Activated B cell treated with CpG ODN at 0.5 μM for 24 hours (primary cell): ENCODE results near the gene COQ5. TPM values are rescaled to one million over a fixed set of nuclear protein-coding genes. Genes with fewer than 3 reads are reported as not detected.

ENCODE experiments used
- ATAC-seq: fragments of 200-7000 bp; cut with Tn5 transposase; one replicate; pipeline ENCODE4 v1.10.0; 2021; ENCODE audit warnings: low read depth, mild to moderate bottlenecking, moderate library complexity
- CTCF ChIA-PET: fragments of 350-600 bp; sonication (Branson Sonifier 250); formaldehyde crosslinking; loops from one replicate; lab custom pipeline; 2021; ENCODE audit warnings: antibody characterized with exemption; lab: Charles Lee
- POLR2A ChIA-PET: fragments of 350-600 bp; sonication (Branson Sonifier 250); formaldehyde crosslinking; loops from one replicate; lab custom pipeline; 2021; ENCODE audit warnings: antibody characterized with exemption; lab: Charles Lee
- DNase-seq: peaks from one replicate; pipeline ENCODE4 v3.0.0; 2022
- H3K27ac Mint-ChIP-seq: one replicate; pipeline ENCODE4 v1.8.0; 2020; ENCODE audit warnings: mixed read lengths
- H3K27me3 Mint-ChIP-seq: one replicate; pipeline ENCODE4 v1.8.0; 2021; ENCODE audit warnings: mixed read lengths
- H3K36me3 Mint-ChIP-seq: one replicate; pipeline ENCODE4 v1.8.0; 2021; ENCODE audit warnings: low read depth, mixed read lengths
- H3K4me1 Mint-ChIP-seq: one replicate; pipeline ENCODE4 v1.8.0; 2021; ENCODE audit warnings: mixed read lengths
- H3K4me3 Mint-ChIP-seq: one replicate; pipeline ENCODE4 v1.8.0; 2020; ENCODE audit warnings: mild to moderate bottlenecking, mixed read lengths
- H3K9me3 Mint-ChIP-seq: one replicate; pipeline ENCODE4 v1.8.0; 2020; ENCODE audit warnings: mixed read lengths
- CTCF ChIP-seq: fragments of 200-600 bp; IDR thresholded peaks from one replicate; pipeline ENCODE4 v1.8.0; 2022; ENCODE audit warnings: antibody characterized with exemption, mild to moderate bottlenecking
- intact Hi-C: fragments of 100-400 bp; cut with micrococcal nuclease; formaldehyde crosslinking; loops from one replicate; pipeline ENCODE4 v1.15.1; 2024
- total RNA-seq: library from RNA; stranded (reverse); gene quantifications from 2 replicates; pipeline ENCODE4 v1.2.3, GENCODE V29; 2022

Gene COQ5
- total RNA-seq, 1 donor from 2014 or later: 29.5 TPM

GRCh38 chr12:120485961-120486881, 42.7 kb downstream of the COQ5 start:
- no peak for TF ChIP-seq CTCF
- Mint-ChIP-seq H3K27ac (no peak overlapping the region), H3K4me1 (no peaks in the 10 kb centered on the region), H3K9me3 (no peaks in the 10 kb centered on the region), H3K27me3 (no peaks in the 10 kb centered on the region), H3K4me3 (no peak overlapping the region), H3K36me3 (peaks cover 2% of the 10 kb centered on the region)
- ChIA-PET CTCF (no interaction called here), POLR2A (interaction anchor here (0.6 to 0.8 kb wide), 3 partner anchors 8 to 38 kb away, joined by 3 read pairs; no protein-coding TSS in a partner anchor)
- ATAC-seq (no peak), DNase-seq (no peak)
- intact Hi-C loops: no loop called here

DNA sequence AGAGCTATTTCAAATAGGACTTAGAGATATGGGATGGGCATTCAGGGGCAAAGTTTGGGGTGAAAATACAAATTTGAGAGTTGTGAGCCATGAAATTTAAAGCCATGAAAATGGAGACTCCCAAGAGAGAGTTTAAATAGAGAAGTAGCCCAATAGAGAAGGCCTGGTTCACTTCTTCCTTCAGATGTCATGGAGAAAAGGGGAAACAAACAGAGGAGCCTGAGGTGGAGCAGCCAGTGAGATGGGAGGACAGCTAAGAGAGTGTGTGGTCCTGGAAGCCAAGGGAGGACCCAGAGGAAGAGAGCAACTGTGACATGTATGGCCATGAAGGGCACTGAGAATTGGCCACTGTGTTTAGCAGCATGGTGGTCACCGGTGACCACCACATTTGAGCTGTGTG, 45.3 kb downstream of the COQ5 start:
- ATAC-seq (no peak), DNase-seq (no peak)
- TF ChIP-seq CTCF: no peak
- H3K36me3 Mint-ChIP-seq: no peaks in the 10 kb centered on the region
- ChIA-PET POLR2A (interaction anchor here (1.2 kb wide), 1 partner anchor 14 kb away, joined by 3 read pairs; the partner anchor contains the start of gene SRSF9), CTCF (no interaction called here)
- H3K27me3 Mint-ChIP-seq: no peaks in the 10 kb centered on the region
- H3K9me3 Mint-ChIP-seq: no peaks in the 10 kb centered on the region
- H3K4me1 Mint-ChIP-seq: no peaks in the 10 kb centered on the region
- intact Hi-C loops: no loop called here
- no peak overlapping the region for H3K4me3 Mint-ChIP-seq
- no peak overlapping the region for H3K27ac Mint-ChIP-seq

GRCh38 chr12:120481022-120481767, 47.8 kb downstream of the COQ5 start:
- Mint-ChIP-seq H3K27me3 (no peaks in the 10 kb centered on the region), H3K4me3 (no peak overlapping the region), H3K27ac (no peak overlapping the region), H3K36me3 (no peaks in the 10 kb centered on the region), H3K4me1 (no peaks in the 10 kb centered on the region), H3K9me3 (no peaks in the 10 kb centered on the region)
- DNase-seq (no peak), ATAC-seq (no peak)
- intact Hi-C loops: no loop called here
- TF ChIP-seq CTCF: no peak
- CTCF ChIA-PET: no interaction called here
- POLR2A ChIA-PET: no interaction called here

GRCh38 chr12:120480211-120480610, 48.7 kb downstream of the COQ5 start:
- H3K27me3 Mint-ChIP-seq: no peaks in the 10 kb centered on the region
- H3K36me3 Mint-ChIP-seq: no peaks in the 10 kb centered on the region
- no peak overlapping the region for H3K4me3 Mint-ChIP-seq
- DNase-seq (no peak), ATAC-seq (no peak)
- intact Hi-C loops: no loop called here
- POLR2A ChIA-PET: no interaction called here
- TF ChIP-seq CTCF: no peak
- H3K27ac Mint-ChIP-seq: no peak overlapping the region
- no peaks in the 10 kb centered on the region for H3K4me1 Mint-ChIP-seq
- H3K9me3 Mint-ChIP-seq: no peaks in the 10 kb centered on the region
- CTCF ChIA-PET: no interaction called here

- ChIA-PET POLR2A (no interaction called here), CTCF (no interaction called here)
- DNase-seq: no peak
- no peak overlapping the region for H3K4me3 Mint-ChIP-seq
- H3K4me1 Mint-ChIP-seq: no peaks in the 10 kb centered on the region
- no peaks in the 10 kb centered on the region for H3K27me3 Mint-ChIP-seq
- TF ChIP-seq CTCF: no peak
- intact Hi-C loops: no loop called here
- no peak overlapping the region for H3K27ac Mint-ChIP-seq
- no peaks in the 10 kb centered on the region for H3K36me3 Mint-ChIP-seq
- no peaks in the 10 kb centered on the region for H3K9me3 Mint-ChIP-seq
- no peak for ATAC-seq
Measured at GRCh38 chr12:120479458-120479857, 49.5 kb downstream of the COQ5 start.
